Epithelial cell of proximal tubule (primary cell): ENCODE results near the gene PRKD1. TPM values are rescaled to one million over a fixed set of nuclear protein-coding genes. Genes with fewer than 3 reads are reported as not detected.

ENCODE experiments used
- DNase-seq: peaks from one replicate; pipeline ENCODE4 v3.0.0-alpha.2; 2011; ENCODE audit warnings: low read depth
- H3K4me3 ChIP-seq: 2 replicates; pipeline ENCODE4 v1.5.1; 2011; ENCODE audit warnings: low read depth, mild to moderate bottlenecking, low read length
- total RNA-seq: library from RNA; depleted of rRNA; stranded (reverse); fragments of >200 nt; gene quantifications from 2 replicates; pipeline ENCODE4 v1.2.3, GENCODE V29; 2015
- TF ChIP-seq, protein P1 (sequence below): conservative IDR thresholded peaks from 2 replicates; pipeline ENCODE4 v1.5.1; 2012; ENCODE audit warnings: low read depth, mild to moderate bottlenecking, low read length

PRKD1 gene
- total RNA-seq, 1 donor from 2014 or later = 6.5 TPM

- TF ChIP-seq, protein P1, sequence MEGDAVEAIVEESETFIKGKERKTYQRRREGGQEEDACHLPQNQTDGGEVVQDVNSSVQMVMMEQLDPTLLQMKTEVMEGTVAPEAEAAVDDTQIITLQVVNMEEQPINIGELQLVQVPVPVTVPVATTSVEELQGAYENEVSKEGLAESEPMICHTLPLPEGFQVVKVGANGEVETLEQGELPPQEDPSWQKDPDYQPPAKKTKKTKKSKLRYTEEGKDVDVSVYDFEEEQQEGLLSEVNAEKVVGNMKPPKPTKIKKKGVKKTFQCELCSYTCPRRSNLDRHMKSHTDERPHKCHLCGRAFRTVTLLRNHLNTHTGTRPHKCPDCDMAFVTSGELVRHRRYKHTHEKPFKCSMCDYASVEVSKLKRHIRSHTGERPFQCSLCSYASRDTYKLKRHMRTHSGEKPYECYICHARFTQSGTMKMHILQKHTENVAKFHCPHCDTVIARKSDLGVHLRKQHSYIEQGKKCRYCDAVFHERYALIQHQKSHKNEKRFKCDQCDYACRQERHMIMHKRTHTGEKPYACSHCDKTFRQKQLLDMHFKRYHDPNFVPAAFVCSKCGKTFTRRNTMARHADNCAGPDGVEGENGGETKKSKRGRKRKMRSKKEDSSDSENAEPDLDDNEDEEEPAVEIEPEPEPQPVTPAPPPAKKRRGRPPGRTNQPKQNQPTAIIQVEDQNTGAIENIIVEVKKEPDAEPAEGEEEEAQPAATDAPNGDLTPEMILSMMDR = no peak
- H3K4me3 ChIP-seq = no peak overlapping the region
- DNase-seq = peak; percentile 40
These were observed 398.8 kb downstream of the PRKD1 start for GRCh38 chr14:29528889-29529288.

- no peak for DNase-seq
- TF ChIP-seq, protein P1 = no peak
- H3K4me3 ChIP-seq = no peak overlapping the region
These were observed 400.4 kb downstream of the PRKD1 start for GRCh38 chr14:29527286-29527685.
